CD8-positive, alpha-beta memory T cell (primary cell): Measurements from ENCODE around the gene RERE. TPM values are rescaled to one million over a fixed set of nuclear protein-coding genes. Genes with fewer than 3 reads are reported as not detected.
A peak's percentile ranks its signal among the peaks of the same experiment; 100 is the strongest.

Experiments used
- CTCF ChIA-PET: fragments of 350-600 bp; sonication (Branson Sonifier 250); formaldehyde crosslinking; loops from one replicate; lab custom pipeline; 2021; ENCODE audit warnings: antibody characterized with exemption; lab: Charles Lee
- POLR2A ChIA-PET: fragments of 350-600 bp; sonication (Branson Sonifier 250); formaldehyde crosslinking; loops from one replicate; lab custom pipeline; 2021; ENCODE audit warnings: antibody characterized with exemption; lab: Charles Lee
- DNase-seq, 5 donors: peaks; one replicate each; pipeline versions ENCODE4 v3.0.0 to v3.0.0-alpha.2; 2020 to 2022; ENCODE audit warnings: mixed read lengths in 1 of 5
- H3K27ac ChIP-seq: one replicate; pipeline ENCODE4 v1.7.0; 2013; ENCODE audit warnings: low read depth, mild to moderate bottlenecking, low read length, moderate library complexity
- H3K27me3 ChIP-seq: 2 replicates; pipeline ENCODE4 v1.7.0; 2013; ENCODE audit warnings: low read length, mild to moderate bottlenecking; ENCODE audit not compliant: insufficient read depth, poor library complexity, severe bottlenecking
- H3K36me3 ChIP-seq: 2 replicates; pipeline ENCODE4 v1.7.0; 2013; ENCODE audit warnings: mild to moderate bottlenecking, low read length, moderate library complexity; ENCODE audit not compliant: insufficient read depth
- H3K4me1 ChIP-seq: 2 replicates; pipeline ENCODE4 v1.7.0; 2013; ENCODE audit warnings: mild to moderate bottlenecking, low read length, moderate library complexity; ENCODE audit not compliant: insufficient read depth
- H3K4me3 ChIP-seq: 2 replicates; pipeline ENCODE4 v1.7.0; 2013; ENCODE audit warnings: mild to moderate bottlenecking, low read length
- H3K9me3 ChIP-seq: 2 replicates; pipeline ENCODE4 v1.7.0; 2013; ENCODE audit warnings: mild to moderate bottlenecking, low read length
- H3K27ac Mint-ChIP-seq, 8 donors: one replicate each; pipeline ENCODE4 v1.8.0; 2020 to 2021; ENCODE audit warnings: mixed read lengths in 8 of 8, mild to moderate bottlenecking in 6 of 8, inconsistent platforms in 3 of 8, moderate library complexity in 3 of 8
- H3K27me3 Mint-ChIP-seq, 2 donors: one replicate each; pipeline ENCODE4 v1.8.0; 2020 to 2021; ENCODE audit warnings: mixed read lengths in 2 of 2, mild to moderate bottlenecking in 1 of 2, moderate library complexity in 1 of 2
- H3K36me3 Mint-ChIP-seq, 3 donors: one replicate each; pipeline ENCODE4 v1.8.0; 2020 to 2021; ENCODE audit warnings: mixed read lengths in 3 of 3, inconsistent platforms in 1 of 3, mild to moderate bottlenecking in 1 of 3
- H3K4me1 Mint-ChIP-seq, 3 donors: one replicate each; pipeline ENCODE4 v1.8.0; 2020 to 2021; ENCODE audit warnings: mixed read lengths in 3 of 3, inconsistent platforms in 1 of 3, mild to moderate bottlenecking in 1 of 3
- H3K4me3 Mint-ChIP-seq, 7 donors: one replicate each; pipeline ENCODE4 v1.8.0; 2020 to 2021; ENCODE audit warnings: mixed read lengths in 7 of 7, mild to moderate bottlenecking in 6 of 7, moderate library complexity in 4 of 7, inconsistent platforms in 2 of 7
- H3K9me3 Mint-ChIP-seq, 5 donors: one replicate each; pipeline ENCODE4 v1.8.0; 2020 to 2022; ENCODE audit warnings: mixed read lengths in 5 of 5, mild to moderate bottlenecking in 3 of 5, moderate library complexity in 2 of 5, inconsistent platforms in 1 of 5
- polyA plus RNA-seq: library from polyadenylated mRNA; unstranded; fragments of 300-500 nt; fragmentation: Illumina TruSeq; gene quantifications from one replicate; pipeline ENCODE4 v1.2.3, GENCODE V29; 2021
- total RNA-seq, 2 experiments: library from RNA; stranded (reverse); gene quantifications; one replicate each; pipeline ENCODE4 v1.2.3, GENCODE V29; 2021

Gene RERE
- total and polyA plus RNA-seq, 3 experiments from 2014 or later, result 10.9 to 39.2 (median 37.9) TPM

- Mint-ChIP-seq H3K27ac (peak overlapping the region in 1 of 8 donors; percentile 2), H3K4me1 (peaks cover 56 to 72% (median 61%) of the 10 kb centered on the region in 3 donors), H3K9me3 (no peaks in the 10 kb centered on the region), H3K27me3 (no peaks in the 10 kb centered on the region), H3K36me3 (peaks cover 4 to 68% (median 9%) of the 10 kb centered on the region in 3 donors), H3K4me3 (no peak overlapping the region)
- CTCF ChIA-PET, result interaction anchor here (1.3 kb wide), 1 partner anchor 21 kb away, joined by 3 read pairs; no protein-coding TSS in a partner anchor
- Histone ChIP-seq H3K4me1 (peaks cover 46% of the 10 kb centered on the region), H3K36me3 (no peaks in the 10 kb centered on the region), H3K27ac (no peak overlapping the region), H3K27me3 (no peaks in the 10 kb centered on the region), H3K4me3 (no peak overlapping the region), H3K9me3 (no peaks in the 10 kb centered on the region)
- POLR2A ChIA-PET, result no interaction called here
- DNase-seq, result no peak
Observed at GRCh38 chr1:8406960-8407359, 410.5 kb downstream of the RERE start.

- no peaks in the 10 kb centered on the region for H3K9me3 Mint-ChIP-seq
- no peak overlapping the region for H3K4me3 ChIP-seq
- peaks cover 4 to 66% (median 9%) of the 10 kb centered on the region in 3 donors for H3K36me3 Mint-ChIP-seq
- H3K9me3 ChIP-seq, result no peaks in the 10 kb centered on the region
- H3K27ac ChIP-seq, result no peak overlapping the region
- no peaks in the 10 kb centered on the region for H3K27me3 ChIP-seq
- DNase-seq, result no peak
- peaks cover 43% of the 10 kb centered on the region for H3K4me1 ChIP-seq
- POLR2A ChIA-PET, result no interaction called here
- no peaks in the 10 kb centered on the region for H3K36me3 ChIP-seq
- CTCF ChIA-PET, result no interaction called here
- peak overlapping the region in 3 of 8 donors; percentile 21 to 55 (median 42) for H3K27ac Mint-ChIP-seq
- peaks cover 50 to 64% (median 57%) of the 10 kb centered on the region in 3 donors for H3K4me1 Mint-ChIP-seq
- H3K4me3 Mint-ChIP-seq, result no peak overlapping the region
- no peaks in the 10 kb centered on the region for H3K27me3 Mint-ChIP-seq
Observed at GRCh38 chr1:8406011-8406410, 411.4 kb downstream of the RERE start.

- ChIA-PET POLR2A (no interaction called here), CTCF (no interaction called here)
- Histone ChIP-seq H3K36me3 (no peaks in the 10 kb centered on the region), H3K4me3 (no peak overlapping the region), H3K9me3 (no peaks in the 10 kb centered on the region), H3K27me3 (no peaks in the 10 kb centered on the region), H3K27ac (no peak overlapping the region), H3K4me1 (peaks cover 31% of the 10 kb centered on the region)
- Mint-ChIP-seq H3K36me3 (peaks cover 4 to 57% (median 9%) of the 10 kb centered on the region in 3 donors), H3K9me3 (no peaks in the 10 kb centered on the region), H3K4me1 (peaks cover 40 to 53% (median 45%) of the 10 kb centered on the region in 3 donors), H3K27me3 (no peaks in the 10 kb centered on the region), H3K4me3 (no peak overlapping the region), H3K27ac (peak overlapping the region in 6 of 8 donors; percentile 8 to 67 (median 34))
- DNase-seq, result no peak
Observed at GRCh38 chr1:8404460-8405370, 412.7 kb downstream of the RERE start.

GRCh38 chr1:8402109-8402710 is 415.2 kb downstream of the RERE start:
- ChIA-PET POLR2A (no interaction called here), CTCF (interaction anchor here (1.3 to 1.4 kb wide), 2 partner anchors 19 to 22 kb away, joined by 3 read pairs; no protein-coding TSS in a partner anchor)
- peaks cover 0 to 2% of the 10 kb centered on the region in 2 donors for H3K27me3 Mint-ChIP-seq
- no peaks in the 10 kb centered on the region for H3K9me3 ChIP-seq
- H3K4me3 ChIP-seq, result no peak overlapping the region
- peaks cover 36 to 52% (median 44%) of the 10 kb centered on the region in 3 donors for H3K4me1 Mint-ChIP-seq
- H3K27ac Mint-ChIP-seq, result peak overlapping the region in 2 of 8 donors; percentile 9 to 35
- peaks cover 4 to 45% (median 10%) of the 10 kb centered on the region in 3 donors for H3K36me3 Mint-ChIP-seq
- no peaks in the 10 kb centered on the region for H3K27me3 ChIP-seq
- no peak overlapping the region for H3K27ac ChIP-seq
- DNase-seq, result no peak
- H3K36me3 ChIP-seq, result no peaks in the 10 kb centered on the region
- H3K9me3 Mint-ChIP-seq, result no peaks in the 10 kb centered on the region
- peaks cover 22% of the 10 kb centered on the region for H3K4me1 ChIP-seq
- H3K4me3 Mint-ChIP-seq, result no peak overlapping the region

- Mint-ChIP-seq H3K9me3 (no peaks in the 10 kb centered on the region), H3K4me1 (peaks cover 57 to 65% (median 60%) of the 10 kb centered on the region in 3 donors), H3K27me3 (peaks cover 0 to 2% of the 10 kb centered on the region in 2 donors), H3K27ac (peak overlapping the region in 4 of 8 donors; percentile 26 to 98 (median 59)), H3K4me3 (no peak overlapping the region), H3K36me3 (peaks cover 4 to 22% (median 4%) of the 10 kb centered on the region in 3 donors)
- ChIA-PET POLR2A (no interaction called here), CTCF (no interaction called here)
- H3K27me3 ChIP-seq, result no peaks in the 10 kb centered on the region
- no peaks in the 10 kb centered on the region for H3K36me3 ChIP-seq
- no peak overlapping the region for H3K4me3 ChIP-seq
- no peak for DNase-seq
- H3K4me1 ChIP-seq, result peaks cover 48% of the 10 kb centered on the region
- H3K27ac ChIP-seq, result no peak overlapping the region
- H3K9me3 ChIP-seq, result no peaks in the 10 kb centered on the region
Observed at GRCh38 chr1:8398677-8399076, 418.8 kb downstream of the RERE start.

- Histone ChIP-seq H3K27ac (no peak overlapping the region), H3K9me3 (no peaks in the 10 kb centered on the region), H3K4me3 (no peak overlapping the region), H3K27me3 (no peaks in the 10 kb centered on the region), H3K36me3 (peaks cover 2% of the 10 kb centered on the region), H3K4me1 (peaks cover 50% of the 10 kb centered on the region)
- H3K4me1 Mint-ChIP-seq, result peaks cover 59 to 70% (median 66%) of the 10 kb centered on the region in 3 donors
- H3K36me3 Mint-ChIP-seq, result peaks cover 4 to 25% (median 4%) of the 10 kb centered on the region in 3 donors
- H3K27ac Mint-ChIP-seq, result peak overlapping the region; percentile 30 to 98 (median 71)
- POLR2A ChIA-PET, result no interaction called here
- DNase-seq, result no peak
- H3K4me3 Mint-ChIP-seq, result peak overlapping the region in 3 of 7 donors; percentile 2 to 9 (median 4)
- H3K9me3 Mint-ChIP-seq, result no peaks in the 10 kb centered on the region
- CTCF ChIA-PET, result interaction anchor here (1.0 kb wide), 1 partner anchor 20 kb away, joined by 3 read pairs; no protein-coding TSS in a partner anchor
- peaks cover 0 to 2% of the 10 kb centered on the region in 2 donors for H3K27me3 Mint-ChIP-seq
Observed at GRCh38 chr1:8398086-8398485, 419.4 kb downstream of the RERE start.

GRCh38 chr1:8397511-8397910 is 419.9 kb downstream of the RERE start:
- peak overlapping the region; percentile 30 to 98 (median 66) for H3K27ac Mint-ChIP-seq
- no peak overlapping the region for H3K27ac ChIP-seq
- H3K27me3 Mint-ChIP-seq, result peaks cover 0 to 2% of the 10 kb centered on the region in 2 donors
- peak overlapping the region; percentile 10 for H3K4me3 ChIP-seq
- no peaks in the 10 kb centered on the region for H3K27me3 ChIP-seq
- H3K9me3 ChIP-seq, result no peaks in the 10 kb centered on the region
- H3K36me3 ChIP-seq, result peaks cover 8% of the 10 kb centered on the region
- peaks cover 61 to 75% (median 71%) of the 10 kb centered on the region in 3 donors for H3K4me1 Mint-ChIP-seq
- H3K4me1 ChIP-seq, result peaks cover 53% of the 10 kb centered on the region
- ChIA-PET CTCF (interaction anchor here (1.0 kb wide), 1 partner anchor 21 kb away, joined by 3 read pairs; no protein-coding TSS in a partner anchor), POLR2A (interaction anchor here (0.8 kb wide), 1 partner anchor 26 kb away, joined by 3 read pairs; no protein-coding TSS in a partner anchor)
- DNase-seq, result no peak
- peak overlapping the region; percentile 2 to 52 (median 18) for H3K4me3 Mint-ChIP-seq
- peaks cover 4 to 27% (median 7%) of the 10 kb centered on the region in 3 donors for H3K36me3 Mint-ChIP-seq
- no peaks in the 10 kb centered on the region for H3K9me3 Mint-ChIP-seq
